Transverse colon (tissue), 3 donors: Measurements from ENCODE around the gene HNRNPL.

Source experiments
- POLR2A ChIP-seq: fragments of 450-650 bp; IDR thresholded peaks from one replicate; pipeline ENCODE4 v1.6.1; 2016; ENCODE audit warnings: antibody characterized with exemption, mild to moderate bottlenecking, moderate library complexity
- TF ChIP-seq, protein P1 (sequence below), 5 experiments: fragments of 200-600 bp in 3 of 5; fragments of 450-650 bp in 2 of 5; sonication (generic) in 3 of 5; IDR thresholded peaks; 1 replicate in 2 of 5; 2 replicates in 3 of 5; pipeline ENCODE4 v1.5.1; 2016 to 2017; ENCODE audit warnings: antibody characterized with exemption in 5 of 5, inconsistent platforms in 3 of 5, mild to moderate bottlenecking in 2 of 5, moderate library complexity in 1 of 5

- TF ChIP-seq, protein P1, sequence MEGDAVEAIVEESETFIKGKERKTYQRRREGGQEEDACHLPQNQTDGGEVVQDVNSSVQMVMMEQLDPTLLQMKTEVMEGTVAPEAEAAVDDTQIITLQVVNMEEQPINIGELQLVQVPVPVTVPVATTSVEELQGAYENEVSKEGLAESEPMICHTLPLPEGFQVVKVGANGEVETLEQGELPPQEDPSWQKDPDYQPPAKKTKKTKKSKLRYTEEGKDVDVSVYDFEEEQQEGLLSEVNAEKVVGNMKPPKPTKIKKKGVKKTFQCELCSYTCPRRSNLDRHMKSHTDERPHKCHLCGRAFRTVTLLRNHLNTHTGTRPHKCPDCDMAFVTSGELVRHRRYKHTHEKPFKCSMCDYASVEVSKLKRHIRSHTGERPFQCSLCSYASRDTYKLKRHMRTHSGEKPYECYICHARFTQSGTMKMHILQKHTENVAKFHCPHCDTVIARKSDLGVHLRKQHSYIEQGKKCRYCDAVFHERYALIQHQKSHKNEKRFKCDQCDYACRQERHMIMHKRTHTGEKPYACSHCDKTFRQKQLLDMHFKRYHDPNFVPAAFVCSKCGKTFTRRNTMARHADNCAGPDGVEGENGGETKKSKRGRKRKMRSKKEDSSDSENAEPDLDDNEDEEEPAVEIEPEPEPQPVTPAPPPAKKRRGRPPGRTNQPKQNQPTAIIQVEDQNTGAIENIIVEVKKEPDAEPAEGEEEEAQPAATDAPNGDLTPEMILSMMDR (IDR thresholded peaks at IDR 0.05) = no peak
- TF ChIP-seq POLR2A = no peak
Observed at GRCh38 chr19:38889803-38890202, 40.0 kb upstream of the HNRNPL start.
